22Rv1 (cell line): ENCODE results near the gene CX3CR1.

Experiments used
- ZFX ChIP-seq: fragments of 450-650 bp; IDR thresholded peaks from 2 replicates; pipeline ENCODE4 v1.6.1; 2017; ENCODE audit warnings: antibody characterized with exemption, borderline replicate concordance
- TF ChIP-seq, protein P1 (sequence below): fragments of 450-650 bp; IDR thresholded peaks from 2 replicates; pipeline ENCODE4 v1.5.1; 2017; ENCODE audit warnings: mild to moderate bottlenecking

DNA sequence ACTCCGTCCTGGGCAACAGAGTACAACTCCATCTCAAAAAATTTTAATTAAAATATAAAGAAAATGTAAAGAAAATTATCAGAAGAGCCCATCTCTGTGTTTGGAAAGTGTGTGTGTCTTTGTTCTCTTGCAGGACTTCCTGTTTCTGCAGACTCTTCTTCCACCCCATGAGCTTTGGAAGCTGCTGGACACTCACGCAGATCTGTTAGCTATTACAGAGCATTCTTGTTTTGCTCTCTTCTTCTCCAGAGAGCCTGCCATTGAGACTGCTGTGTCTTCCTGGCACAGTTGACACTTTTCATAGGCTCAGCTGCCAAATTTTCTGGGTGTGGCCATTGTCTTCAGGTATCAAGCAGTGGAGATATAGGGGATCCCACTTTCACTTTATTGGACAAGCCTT lies 43.7 kb upstream of the CX3CR1 start:
- TF ChIP-seq, protein P1, sequence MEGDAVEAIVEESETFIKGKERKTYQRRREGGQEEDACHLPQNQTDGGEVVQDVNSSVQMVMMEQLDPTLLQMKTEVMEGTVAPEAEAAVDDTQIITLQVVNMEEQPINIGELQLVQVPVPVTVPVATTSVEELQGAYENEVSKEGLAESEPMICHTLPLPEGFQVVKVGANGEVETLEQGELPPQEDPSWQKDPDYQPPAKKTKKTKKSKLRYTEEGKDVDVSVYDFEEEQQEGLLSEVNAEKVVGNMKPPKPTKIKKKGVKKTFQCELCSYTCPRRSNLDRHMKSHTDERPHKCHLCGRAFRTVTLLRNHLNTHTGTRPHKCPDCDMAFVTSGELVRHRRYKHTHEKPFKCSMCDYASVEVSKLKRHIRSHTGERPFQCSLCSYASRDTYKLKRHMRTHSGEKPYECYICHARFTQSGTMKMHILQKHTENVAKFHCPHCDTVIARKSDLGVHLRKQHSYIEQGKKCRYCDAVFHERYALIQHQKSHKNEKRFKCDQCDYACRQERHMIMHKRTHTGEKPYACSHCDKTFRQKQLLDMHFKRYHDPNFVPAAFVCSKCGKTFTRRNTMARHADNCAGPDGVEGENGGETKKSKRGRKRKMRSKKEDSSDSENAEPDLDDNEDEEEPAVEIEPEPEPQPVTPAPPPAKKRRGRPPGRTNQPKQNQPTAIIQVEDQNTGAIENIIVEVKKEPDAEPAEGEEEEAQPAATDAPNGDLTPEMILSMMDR = no peak
- TF ChIP-seq ZFX = no peak
